ENCODE data around the gene NEDD9.

The NEDD9 gene

DNA sequence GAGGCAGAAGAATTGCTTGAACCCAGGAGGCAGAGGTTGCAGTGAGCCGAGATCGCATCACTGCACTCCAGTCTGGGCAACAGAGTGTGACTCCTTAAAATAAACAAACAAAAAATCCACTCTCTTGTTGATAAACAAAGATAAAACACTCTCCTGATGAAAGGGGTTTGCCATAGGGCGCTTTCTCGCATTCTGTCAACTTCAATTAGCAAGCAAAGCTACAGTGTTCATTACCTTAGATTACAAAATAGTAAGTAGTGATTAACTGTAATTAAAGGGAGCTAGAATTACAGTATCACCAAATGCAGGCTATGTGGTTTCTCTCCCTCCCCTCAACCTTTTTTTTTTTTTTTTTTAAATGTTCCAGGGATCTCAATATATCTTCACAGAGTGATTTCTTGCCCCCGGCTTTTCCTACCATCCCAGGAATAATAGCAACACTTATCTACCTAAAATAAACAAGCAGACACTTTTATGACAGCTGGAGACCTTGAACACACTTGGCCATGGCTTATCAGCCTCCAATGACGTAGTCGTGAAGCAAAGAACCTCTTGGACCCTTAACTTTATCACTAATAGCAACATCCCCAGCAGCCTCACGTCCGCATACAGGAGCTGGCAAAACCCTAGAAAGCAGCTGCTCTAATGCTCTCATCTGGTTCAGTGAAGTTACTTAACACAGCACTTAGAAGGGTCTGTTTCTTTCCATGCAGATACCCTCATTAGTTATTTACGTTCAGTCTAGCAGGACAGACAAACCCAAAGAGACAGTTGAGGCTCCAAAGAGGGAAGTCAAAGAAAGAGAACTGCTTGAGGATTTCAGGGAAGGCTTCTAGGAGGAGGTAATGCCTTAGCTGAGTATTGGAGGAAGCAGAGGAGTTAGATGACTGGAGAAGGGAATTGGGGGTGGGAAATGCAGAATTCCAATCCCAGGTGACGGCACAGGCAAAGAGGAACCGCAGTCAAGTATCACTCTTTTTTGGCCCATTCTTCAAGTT, 37.9 kb upstream of the NEDD9 start:
- no peaks in the 10 kb centered on the region for H3K79me2 ChIP-seq (ENCODE audit: control insufficient read depth, low read length)
- no peak overlapping the region for H3K27ac ChIP-seq (ENCODE audit: low read depth, low read length)
- no peaks in the 10 kb centered on the region for H3K9me2 ChIP-seq (replicated peaks; ENCODE audit: control insufficient read depth, low read length)
- H3K4me2 ChIP-seq (ENCODE audit: low read length): no peak overlapping the region
- H3K27me3 ChIP-seq (ENCODE audit: control insufficient read depth, low read length): no peaks in the 10 kb centered on the region
- peaks cover 9% of the 10 kb centered on the region for H3K4me1 ChIP-seq (ENCODE audit: control insufficient read depth, low read length)
- TF ChIP-seq, protein P1, sequence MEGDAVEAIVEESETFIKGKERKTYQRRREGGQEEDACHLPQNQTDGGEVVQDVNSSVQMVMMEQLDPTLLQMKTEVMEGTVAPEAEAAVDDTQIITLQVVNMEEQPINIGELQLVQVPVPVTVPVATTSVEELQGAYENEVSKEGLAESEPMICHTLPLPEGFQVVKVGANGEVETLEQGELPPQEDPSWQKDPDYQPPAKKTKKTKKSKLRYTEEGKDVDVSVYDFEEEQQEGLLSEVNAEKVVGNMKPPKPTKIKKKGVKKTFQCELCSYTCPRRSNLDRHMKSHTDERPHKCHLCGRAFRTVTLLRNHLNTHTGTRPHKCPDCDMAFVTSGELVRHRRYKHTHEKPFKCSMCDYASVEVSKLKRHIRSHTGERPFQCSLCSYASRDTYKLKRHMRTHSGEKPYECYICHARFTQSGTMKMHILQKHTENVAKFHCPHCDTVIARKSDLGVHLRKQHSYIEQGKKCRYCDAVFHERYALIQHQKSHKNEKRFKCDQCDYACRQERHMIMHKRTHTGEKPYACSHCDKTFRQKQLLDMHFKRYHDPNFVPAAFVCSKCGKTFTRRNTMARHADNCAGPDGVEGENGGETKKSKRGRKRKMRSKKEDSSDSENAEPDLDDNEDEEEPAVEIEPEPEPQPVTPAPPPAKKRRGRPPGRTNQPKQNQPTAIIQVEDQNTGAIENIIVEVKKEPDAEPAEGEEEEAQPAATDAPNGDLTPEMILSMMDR (IDR thresholded peaks at IDR 0.05; ENCODE audit: low read depth, low read length, poor library complexity, severe bottlenecking): no peak
- TF ChIP-seq EZH2phosphoT487 (IDR thresholded peaks at IDR 0.05; ENCODE audit: borderline replicate concordance, low read length): no peak
- no peaks in the 10 kb centered on the region for H4K20me1 ChIP-seq (ENCODE audit: control insufficient read depth, insufficient read depth, low read depth, low read length)
- no peaks in the 10 kb centered on the region for H3F3A ChIP-seq (ENCODE audit: control insufficient read depth, insufficient read depth)
- no peaks in the 10 kb centered on the region for H3K36me3 ChIP-seq (ENCODE audit: control insufficient read depth, low read length)
- H3K9me3 ChIP-seq (ENCODE audit: control insufficient read depth, insufficient read depth, low read length): no peaks in the 10 kb centered on the region
- no peak overlapping the region for H3K4me3 ChIP-seq (ENCODE audit: low read length)

DNA sequence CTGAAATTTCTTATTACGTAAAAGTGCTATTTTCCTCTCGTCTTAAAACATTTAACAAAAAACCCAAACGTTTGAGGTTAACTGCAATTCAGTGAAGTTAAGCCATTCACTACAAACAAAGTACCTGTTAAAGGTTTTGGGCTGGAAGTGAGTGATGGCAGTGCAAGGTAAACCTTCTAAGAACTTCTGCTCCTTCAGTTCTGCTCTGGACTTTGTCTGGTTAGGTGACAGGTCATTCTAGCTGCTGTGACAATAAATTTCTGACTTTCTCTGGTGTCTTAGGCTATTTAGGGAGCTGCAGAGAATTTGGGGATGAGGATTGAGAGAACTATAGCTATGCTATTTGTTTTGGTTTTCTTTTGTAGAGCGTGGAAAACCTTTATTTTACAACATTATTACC, 36.5 kb upstream of the NEDD9 start:
- Histone ChIP-seq H3K9me2 (replicated peaks; ENCODE audit: control insufficient read depth, low read length) (no peaks in the 10 kb centered on the region), H3K36me3 (ENCODE audit: control insufficient read depth, low read length) (no peaks in the 10 kb centered on the region), H3K79me2 (ENCODE audit: control insufficient read depth, low read length) (no peaks in the 10 kb centered on the region), H3K4me1 (ENCODE audit: control insufficient read depth, low read length) (peaks cover 9% of the 10 kb centered on the region), H3K9me3 (ENCODE audit: control insufficient read depth, insufficient read depth, low read length) (no peaks in the 10 kb centered on the region), H3K4me3 (ENCODE audit: low read length) (no peak overlapping the region), H3K4me2 (ENCODE audit: low read length) (no peak overlapping the region), H3F3A (ENCODE audit: control insufficient read depth, insufficient read depth) (no peaks in the 10 kb centered on the region), H3K27ac (ENCODE audit: low read depth, low read length) (no peak overlapping the region), H4K20me1 (ENCODE audit: control insufficient read depth, insufficient read depth, low read depth, low read length) (no peaks in the 10 kb centered on the region), H3K27me3 (ENCODE audit: control insufficient read depth, low read length) (no peaks in the 10 kb centered on the region)
- no peak for TF ChIP-seq EZH2phosphoT487 (IDR thresholded peaks at IDR 0.05; ENCODE audit: borderline replicate concordance, low read length)
- TF ChIP-seq, protein P1 (IDR thresholded peaks at IDR 0.05; ENCODE audit: low read depth, low read length, poor library complexity, severe bottlenecking): no peak

DNA sequence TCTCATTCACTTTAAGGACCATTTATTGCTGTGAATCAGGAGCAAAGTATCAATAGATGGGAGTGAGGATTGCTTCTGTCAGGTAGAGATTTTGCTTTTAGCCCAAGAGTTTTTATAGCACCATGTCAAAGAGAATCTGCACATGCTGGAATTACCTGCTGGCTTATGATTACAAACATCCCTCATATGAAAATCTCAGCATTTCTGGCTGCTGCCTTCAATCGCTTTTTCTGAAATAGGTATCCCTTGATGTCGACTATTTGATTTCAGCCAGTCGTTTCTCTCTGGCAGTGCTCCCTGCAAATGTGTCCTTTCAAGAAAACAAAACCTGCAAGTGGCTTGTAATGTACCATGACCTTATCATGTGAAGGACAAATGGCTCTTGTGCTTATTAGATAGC, 34.5 kb upstream of the NEDD9 start:
- Histone ChIP-seq H3K27ac (ENCODE audit: low read depth, low read length) (no peak overlapping the region), H3K36me3 (ENCODE audit: control insufficient read depth, low read length) (no peaks in the 10 kb centered on the region), H3K4me1 (ENCODE audit: control insufficient read depth, low read length) (peaks cover 9% of the 10 kb centered on the region), H3K9me3 (ENCODE audit: control insufficient read depth, insufficient read depth, low read length) (no peaks in the 10 kb centered on the region), H3K4me2 (ENCODE audit: low read length) (no peak overlapping the region), H3F3A (ENCODE audit: control insufficient read depth, insufficient read depth) (no peaks in the 10 kb centered on the region), H3K27me3 (ENCODE audit: control insufficient read depth, low read length) (no peaks in the 10 kb centered on the region), H3K79me2 (ENCODE audit: control insufficient read depth, low read length) (no peaks in the 10 kb centered on the region), H3K4me3 (ENCODE audit: low read length) (no peak overlapping the region), H3K9me2 (replicated peaks; ENCODE audit: control insufficient read depth, low read length) (no peaks in the 10 kb centered on the region), H4K20me1 (ENCODE audit: control insufficient read depth, insufficient read depth, low read depth, low read length) (no peaks in the 10 kb centered on the region)
- no peak for TF ChIP-seq EZH2phosphoT487 (IDR thresholded peaks at IDR 0.05; ENCODE audit: borderline replicate concordance, low read length)
- TF ChIP-seq, protein P1 (IDR thresholded peaks at IDR 0.05; ENCODE audit: low read depth, low read length, poor library complexity, severe bottlenecking): no peak
